Neural cell (in vitro differentiated cells): ENCODE data around the gene COL1A1.

Experiments used
- CTCF ChIP-seq: fragments of 450-650 bp; IDR thresholded peaks from 2 replicates; pipeline ENCODE4 v1.5.1; 2014; ENCODE audit warnings: antibody characterized with exemption, mild to moderate bottlenecking, moderate library complexity; ENCODE audit not compliant: poor library complexity, severe bottlenecking
- POLR2AphosphoS5 ChIP-seq: IDR thresholded peaks from 2 replicates; pipeline ENCODE4 v1.6.1; 2012
- TAF1 ChIP-seq: IDR thresholded peaks from 2 replicates; pipeline ENCODE4 v1.6.1; 2012; ENCODE audit warnings: low read depth

GRCh38 chr17:50170662-50171370, 30.6 kb downstream of the COL1A1 start:
- TF ChIP-seq CTCF = no peak
- TF ChIP-seq POLR2AphosphoS5 = no peak
- no peak for TF ChIP-seq TAF1
